Ovary (tissue), 9 donors: Measurements from ENCODE around the gene NCAN. TPM values are rescaled to one million over a fixed set of nuclear protein-coding genes. Genes with fewer than 3 reads are reported as not detected.

ENCODE experiments used
- DNase-seq, 5 donors: peaks; one replicate each; pipeline ENCODE4 v3.0.0-alpha.2; 2019 to 2020
- H3K27ac ChIP-seq, 2 donors: fragments of 200-600 bp; one replicate each; pipeline versions ENCODE4 v1.5.1 to v1.8.0; 2019 to 2022
- H3K27me3 ChIP-seq: fragments of 200-600 bp; one replicate; pipeline ENCODE4 v1.8.0; 2022
- H3K36me3 ChIP-seq: fragments of 200-600 bp; sonication (generic); one replicate; pipeline ENCODE4 v1.5.1; 2019
- H3K4me1 ChIP-seq: one replicate; pipeline ENCODE4 v1.8.1; 2013; ENCODE audit warnings: mild to moderate bottlenecking, moderate library complexity; ENCODE audit not compliant: insufficient read depth
- H3K4me3 ChIP-seq: fragments of 200-600 bp; sonication (generic); one replicate; pipeline ENCODE4 v1.5.1; 2017
- H3K9me3 ChIP-seq, 2 donors: fragments of 200-600 bp in 1 of 2; sonication (generic) in 1 of 2; one replicate each; pipeline versions ENCODE4 v1.5.1 to v1.8.1; 2013 to 2019; ENCODE audit warnings: mild to moderate bottlenecking in 1 of 2, moderate library complexity in 1 of 2
- EP300 ChIP-seq: sonication (generic); formaldehyde crosslinking; IDR thresholded peaks from one replicate; pipeline ENCODE4 v1.6.1; 2017; ENCODE audit warnings: antibody characterized with exemption
- POLR2A ChIP-seq: fragments of 450-650 bp; IDR thresholded peaks from one replicate; pipeline ENCODE4 v1.6.1; 2017; ENCODE audit warnings: antibody characterized with exemption, mild to moderate bottlenecking, moderate library complexity
- WGBS, 3 donors: extraction: QIAGEN DNeasy Blood & Tissue Kit in 1 of 3; methylation state at CpG; one replicate each; pipeline versions ENCODE4 v1.1.5 to v1.1.7; 2013 to 2017; 5-methylcytosine and 5-hydroxymethylcytosine counted together
- intact Hi-C, 4 donors: fragments of 100-400 bp; cut with DNase I; formaldehyde crosslinking; loops; one replicate each; pipeline versions ENCODE4 v1.11.0 to v1.15.1; 2022 to 2023
- polyA plus RNA-seq, 2 donors: library from polyadenylated mRNA; stranded (reverse); fragments of 200-250 nt in 1 of 2; fragments of 350-450 nt in 1 of 2; fragmentation: Illumina TruSeq in 1 of 2; extraction: RNeasy Lipid Tissue Mini Kit (QIAGEN cat#74804) in 1 of 2; gene quantifications; one replicate each; pipeline ENCODE4 v1.2.3, GENCODE V29; 2013 to 2014
- total RNA-seq, 7 donors: library from RNA; depleted of rRNA in 2 of 7; stranded (reverse); fragments of >200 nt in 2 of 7; fragmentation: NEBNext Ultra II Directional in 3 of 7; extraction: Animal tissue kit (Norgen Biotek cat#: 25700) in 3 of 7; gene quantifications; one replicate each; pipeline versions ENCODE4 v1.1.0 to v1.2.4, GENCODE V29; 2016 to 2023
- TF ChIP-seq, protein P1 (sequence below), 3 donors: fragments of 450-650 bp in 2 of 3; fragments of 200-600 bp in 1 of 3; IDR thresholded peaks; one replicate each; pipeline versions ENCODE4 v1.5.1 to v1.8.0; 2016 to 2022; ENCODE audit warnings: antibody characterized with exemption in 3 of 3, mild to moderate bottlenecking in 1 of 3
- donor health status: DM: no; HTN: no; CAD: no; lungs with moderate emphysema.
- donor health status: DM: no; HTN: no; CAD: no.
- donor health status: Bipolar disorder and iron deficiency.
- donor health status: DM: yes; HTN: yes; CAD: no.
- donor health status: DM: no; HTN: no; CAD: no.
- donor health status: DM: yes; HTN: yes; CAD: no.

NCAN gene
- total and polyA plus RNA-seq, 9 donors: not detected

DNA sequence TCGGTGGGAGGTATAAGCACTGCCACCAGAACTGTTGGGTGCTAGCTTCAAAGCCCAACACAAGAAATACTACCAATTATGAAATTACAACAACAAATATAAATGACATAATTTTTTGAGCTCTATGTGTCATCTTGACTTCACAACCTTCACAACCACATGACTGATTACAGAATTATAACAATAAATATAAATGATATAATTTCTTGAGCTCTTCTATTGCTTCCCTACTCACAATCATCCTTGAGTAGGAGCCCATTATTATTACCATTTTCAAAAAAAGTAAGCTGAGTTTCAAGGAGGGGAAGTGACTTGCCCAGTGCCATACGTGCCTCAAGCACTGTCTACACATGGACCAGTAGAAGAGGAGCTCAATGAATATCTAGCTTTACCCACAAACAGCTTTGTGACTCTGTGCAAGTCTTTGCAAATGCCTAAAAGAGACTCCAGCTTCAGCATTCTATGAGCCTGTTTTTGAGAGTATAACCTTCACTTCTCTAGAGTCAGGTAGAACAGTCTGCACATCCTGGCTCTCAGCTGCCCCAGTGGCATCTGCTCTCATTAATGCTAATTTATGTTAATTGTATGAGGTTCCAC lies 22.6 kb downstream of the NCAN start:
- H3K4me3 ChIP-seq: no peak overlapping the region
- no peaks in the 10 kb centered on the region for H3K4me1 ChIP-seq
- no peaks in the 10 kb centered on the region for H3K36me3 ChIP-seq
- DNase-seq: no peak
- TF ChIP-seq, protein P1, sequence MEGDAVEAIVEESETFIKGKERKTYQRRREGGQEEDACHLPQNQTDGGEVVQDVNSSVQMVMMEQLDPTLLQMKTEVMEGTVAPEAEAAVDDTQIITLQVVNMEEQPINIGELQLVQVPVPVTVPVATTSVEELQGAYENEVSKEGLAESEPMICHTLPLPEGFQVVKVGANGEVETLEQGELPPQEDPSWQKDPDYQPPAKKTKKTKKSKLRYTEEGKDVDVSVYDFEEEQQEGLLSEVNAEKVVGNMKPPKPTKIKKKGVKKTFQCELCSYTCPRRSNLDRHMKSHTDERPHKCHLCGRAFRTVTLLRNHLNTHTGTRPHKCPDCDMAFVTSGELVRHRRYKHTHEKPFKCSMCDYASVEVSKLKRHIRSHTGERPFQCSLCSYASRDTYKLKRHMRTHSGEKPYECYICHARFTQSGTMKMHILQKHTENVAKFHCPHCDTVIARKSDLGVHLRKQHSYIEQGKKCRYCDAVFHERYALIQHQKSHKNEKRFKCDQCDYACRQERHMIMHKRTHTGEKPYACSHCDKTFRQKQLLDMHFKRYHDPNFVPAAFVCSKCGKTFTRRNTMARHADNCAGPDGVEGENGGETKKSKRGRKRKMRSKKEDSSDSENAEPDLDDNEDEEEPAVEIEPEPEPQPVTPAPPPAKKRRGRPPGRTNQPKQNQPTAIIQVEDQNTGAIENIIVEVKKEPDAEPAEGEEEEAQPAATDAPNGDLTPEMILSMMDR (IDR thresholded peaks at IDR 0.05): no peak
- TF ChIP-seq POLR2A: no peak
- no peak for TF ChIP-seq EP300
- H3K9me3 ChIP-seq: peaks cover 0 to 14% of the 10 kb centered on the region in 2 donors
- WGBS, 3 donors: 62 to 90% (median 84%) methylated on average over 2 of the region's 2 CpGs
- H3K27ac ChIP-seq: no peak overlapping the region
- no peaks in the 10 kb centered on the region for H3K27me3 ChIP-seq
- intact Hi-C loops: no loop called here

GRCh38 chr19:19236173-19236572 lies 24.4 kb downstream of the NCAN start:
- Histone ChIP-seq H3K27ac (no peak overlapping the region), H3K9me3 (peaks cover 0 to 14% of the 10 kb centered on the region in 2 donors), H3K36me3 (no peaks in the 10 kb centered on the region), H3K4me1 (no peaks in the 10 kb centered on the region), H3K27me3 (no peaks in the 10 kb centered on the region), H3K4me3 (no peak overlapping the region)
- intact Hi-C loops: no loop called here
- no peak for TF ChIP-seq POLR2A
- no peak for TF ChIP-seq EP300
- TF ChIP-seq, protein P1 (IDR thresholded peaks at IDR 0.05): no peak
- no peak for DNase-seq

GRCh38 chr19:19238126-19238894 lies 26.6 kb downstream of the NCAN start:
- intact Hi-C loops: no loop called here
- peaks cover 0 to 14% of the 10 kb centered on the region in 2 donors for H3K9me3 ChIP-seq
- TF ChIP-seq, protein P1 (IDR thresholded peaks at IDR 0.05): no peak
- no peak for TF ChIP-seq POLR2A
- no peak for TF ChIP-seq EP300
- H3K27me3 ChIP-seq: no peaks in the 10 kb centered on the region
- no peak for DNase-seq
- WGBS, 3 donors: 67 to 78% (median 69%) methylated on average over 18 of the region's 18 CpGs
- H3K4me1 ChIP-seq: no peaks in the 10 kb centered on the region
- no peak overlapping the region for H3K27ac ChIP-seq
- H3K4me3 ChIP-seq: no peak overlapping the region
- H3K36me3 ChIP-seq: no peaks in the 10 kb centered on the region

- TF ChIP-seq EP300 (no peak), POLR2A (no peak)
- TF ChIP-seq, protein P1 (IDR thresholded peaks at IDR 0.05): no peak
- no peak overlapping the region for H3K27ac ChIP-seq
- H3K27me3 ChIP-seq: no peaks in the 10 kb centered on the region
- H3K36me3 ChIP-seq: no peaks in the 10 kb centered on the region
- DNase-seq: no peak
- intact Hi-C loops: no loop called here
- no peak overlapping the region for H3K4me3 ChIP-seq
- no peaks in the 10 kb centered on the region for H3K4me1 ChIP-seq
- peaks cover 0 to 4% of the 10 kb centered on the region in 2 donors for H3K9me3 ChIP-seq
Observed at GRCh38 chr19:19239675-19240074, 27.9 kb downstream of the NCAN start.
